Cardiac septum (tissue), 1 donor: ENCODE results near the gene CCDC81. TPM values are rescaled to one million over a fixed set of nuclear protein-coding genes. Genes with fewer than 3 reads are reported as not detected.
A peak's percentile ranks its signal among the peaks of the same experiment; 100 is the strongest.
"Not testable (repeated sequence)": the region's sequence is repeated elsewhere in the genome, so short reads cannot be mapped to it uniquely, and the experiment has no call there.

ENCODE experiments used
- DNase-seq: peaks from one replicate; pipeline ENCODE4 v3.0.0-alpha.2; 2020; ENCODE audit warnings: low spot score
- intact Hi-C: fragments of 100-400 bp; cut with DNase I; formaldehyde crosslinking; loops from one replicate; pipeline ENCODE4 v1.14.0; 2022
- total RNA-seq: library from RNA; stranded (reverse); fragmentation: NEBNext Ultra II Directional; extraction: Animal tissue kit (Norgen Biotek cat#: 25700); gene quantifications from one replicate; pipeline ENCODE4 v1.2.1, GENCODE V29; 2021
- donor health status: DM: no; HTN: no; CAD: no.

The CCDC81 gene
- total RNA-seq, 1 donor from 2014 or later: 0.59 TPM

DNA sequence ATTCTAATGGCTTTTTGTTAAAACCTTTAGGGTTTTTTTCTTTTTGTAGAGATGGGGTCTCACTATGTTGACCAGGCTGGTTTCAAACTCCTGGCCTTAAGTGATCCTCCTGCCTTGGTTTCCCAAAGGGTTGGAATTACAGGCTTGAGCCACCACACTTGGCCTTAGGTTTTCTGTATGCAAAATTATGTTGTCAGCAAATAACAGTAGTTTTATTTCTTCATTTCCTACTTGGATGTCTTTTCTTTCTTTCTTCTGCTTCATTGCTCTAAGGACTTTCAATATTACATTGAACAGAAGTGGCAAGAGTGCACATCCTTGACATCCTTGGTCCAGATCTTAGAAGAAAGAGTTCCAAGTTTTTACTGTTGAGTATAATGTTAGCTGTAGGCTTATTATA lies 52.8 kb downstream of the CCDC81 start:
- no peak for DNase-seq
- intact Hi-C loops: no loop called here

DNA sequence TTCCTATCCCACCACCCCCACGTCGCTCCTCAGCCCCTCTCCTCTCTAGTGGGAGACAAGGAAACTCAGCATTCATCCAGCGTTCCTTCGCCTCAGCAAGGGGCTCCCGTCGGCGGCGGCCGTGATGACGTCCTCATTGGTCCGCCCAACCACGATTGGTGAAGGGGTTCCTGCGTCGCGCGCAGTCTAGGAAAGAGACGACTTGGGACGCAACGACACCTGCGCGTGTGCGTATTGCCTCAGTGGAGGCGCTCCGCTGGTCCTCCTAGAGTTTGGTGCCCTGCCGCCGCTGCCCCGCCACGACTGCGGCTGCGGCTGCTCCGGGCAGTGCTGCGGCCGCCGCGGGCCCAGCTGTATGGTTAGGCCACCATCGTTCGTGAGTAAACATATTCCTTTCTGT lies 56.6 kb downstream of the CCDC81 start:
- intact Hi-C loops: no loop called here
- no peak for DNase-seq

DNA sequence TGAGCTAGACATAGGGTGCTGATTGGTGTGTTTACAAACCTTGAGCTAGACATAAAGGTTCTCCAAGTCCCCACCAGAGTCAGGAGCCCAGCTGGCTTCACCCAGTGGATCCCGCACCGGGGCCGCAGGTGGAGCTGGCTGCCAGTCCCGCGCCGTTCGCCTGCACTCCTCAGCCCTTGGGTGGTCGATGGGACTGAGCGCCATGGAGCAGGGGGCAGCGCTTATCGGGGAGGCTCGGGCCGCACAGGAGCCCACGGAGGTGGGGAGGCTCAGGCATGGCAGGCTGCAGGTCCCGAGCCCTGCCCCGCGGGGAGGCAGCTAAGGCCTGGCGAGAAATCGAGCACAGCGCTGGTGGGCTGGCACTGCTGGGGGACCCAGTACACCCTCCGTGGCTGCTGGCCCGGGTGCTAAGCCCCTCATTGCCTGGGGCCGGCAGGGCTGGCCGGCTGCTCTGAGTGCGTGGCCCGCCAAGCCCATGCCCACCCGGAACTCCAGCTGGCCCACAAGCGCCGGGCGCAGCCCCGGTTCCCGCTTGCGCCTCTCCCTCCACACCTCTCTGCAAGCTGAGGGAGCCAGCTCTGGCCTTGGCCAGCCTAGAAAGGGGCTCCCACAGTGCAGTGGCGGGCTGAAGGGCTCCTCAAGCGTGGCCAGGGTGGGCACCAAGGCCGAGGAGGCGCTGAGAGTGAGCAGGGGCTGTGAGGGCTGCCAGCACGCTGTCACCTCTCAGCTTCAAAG lies 58.8 kb downstream of the CCDC81 start:
- intact Hi-C loops: not testable (repeated sequence)

DNA sequence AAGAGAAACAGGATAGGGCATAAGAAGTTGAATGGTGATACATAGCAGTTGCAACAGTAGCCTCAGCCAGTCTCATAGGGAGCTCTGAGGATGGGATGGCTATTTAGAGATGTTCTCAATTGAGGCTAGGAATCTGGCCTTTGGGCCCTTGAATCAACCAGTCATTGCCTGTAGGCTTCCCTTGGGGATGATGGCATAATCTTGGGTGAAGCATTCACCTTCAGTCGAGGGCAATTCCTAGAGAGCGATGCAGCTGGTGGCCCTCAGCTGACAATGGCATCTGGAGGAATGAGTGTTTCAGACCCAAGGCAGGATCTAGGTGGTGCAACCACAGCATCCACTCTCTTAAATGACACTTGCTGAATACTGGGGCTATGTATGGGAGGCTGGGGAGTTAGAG lies 61.0 kb downstream of the CCDC81 start:
- no peak for DNase-seq
- intact Hi-C loops: no loop called here

More for the DNA sequence above, 58.8 kb downstream of the CCDC81 start:
- DNase-seq: not testable (repeated sequence)

- intact Hi-C loops: no loop called here
- no peak for DNase-seq
Observed at GRCh38 chr11:86438685-86439084, 64.0 kb downstream of the CCDC81 start.

GRCh38 chr11:86440305-86440716 lies 65.6 kb downstream of the CCDC81 start:
- intact Hi-C loops: no loop called here
- DNase-seq: no peak

GRCh38 chr11:86440843-86441242 lies 66.2 kb downstream of the CCDC81 start:
- no peak for DNase-seq
- intact Hi-C loops: no loop called here

- intact Hi-C loops: no loop called here
- DNase-seq: no peak
Observed at GRCh38 chr11:86442420-86442819, 67.7 kb downstream of the CCDC81 start.

DNA sequence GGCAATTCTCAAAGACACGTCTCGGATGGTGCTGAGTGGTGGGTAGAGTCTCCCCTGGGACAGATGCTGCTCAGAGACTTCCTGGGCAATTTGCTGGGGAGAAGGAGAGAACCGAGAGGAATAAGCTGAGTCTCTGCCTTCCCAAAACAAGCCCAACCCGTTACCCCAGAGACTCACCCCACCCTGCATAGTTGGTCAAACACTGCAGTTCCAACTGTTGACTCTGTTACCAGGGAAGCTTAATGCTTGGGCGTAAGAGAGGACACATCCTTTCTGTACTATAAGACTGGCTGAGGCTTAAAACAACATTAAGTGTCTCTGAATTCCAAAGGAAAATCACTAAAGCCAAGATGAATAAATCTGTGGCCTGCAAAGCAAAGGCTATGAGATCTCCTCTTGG lies 68.1 kb downstream of the CCDC81 start:
- no peak for DNase-seq
- intact Hi-C loops: no loop called here

- intact Hi-C loops: no loop called here
- DNase-seq: no peak
Observed at GRCh38 chr11:86443415-86443814, 68.7 kb downstream of the CCDC81 start.

DNA sequence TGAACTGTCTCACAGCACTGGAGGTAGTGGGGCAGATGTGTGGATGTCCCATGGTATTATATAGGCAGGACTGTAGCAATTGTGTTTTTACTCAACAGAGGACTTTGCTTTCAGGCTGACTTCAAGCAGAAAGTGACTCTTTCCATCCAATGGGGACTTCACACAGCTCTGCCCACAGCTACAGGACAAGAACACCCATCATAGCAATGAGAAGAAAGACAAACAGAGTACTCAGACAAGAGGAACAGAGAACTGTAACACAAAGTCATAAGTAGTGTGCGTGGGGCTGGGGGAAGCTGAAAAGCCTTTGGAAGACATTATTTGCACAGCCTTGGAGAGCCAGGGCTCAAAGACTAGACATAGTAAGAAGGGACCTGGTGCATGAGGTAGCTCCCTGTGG lies 70.3 kb downstream of the CCDC81 start:
- no peak for DNase-seq
- intact Hi-C loops: no loop called here

GRCh38 chr11:86446163-86446923 lies 71.7 kb downstream of the CCDC81 start:
- no peak for DNase-seq
- intact Hi-C loops: no loop called here

DNA sequence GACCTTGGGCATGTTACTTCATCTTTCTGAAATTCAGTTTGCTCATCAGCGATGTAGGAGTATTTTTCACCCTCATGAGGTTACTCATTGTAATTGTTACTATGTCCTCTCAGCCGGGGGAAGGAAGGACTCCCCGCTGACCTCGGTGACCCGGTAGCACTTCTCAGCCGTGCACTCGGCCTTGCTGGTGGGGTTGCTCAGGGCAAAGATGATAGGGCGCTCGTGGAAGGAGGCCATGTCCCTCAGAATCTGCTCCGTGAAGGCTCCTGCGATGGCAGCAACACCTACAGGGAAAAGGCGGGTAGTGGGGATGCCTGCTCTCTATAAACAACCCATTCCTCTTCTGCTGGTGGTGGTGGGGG lies 72.2 kb downstream of the CCDC81 start:
- DNase-seq: no peak
- intact Hi-C loops: no loop called here

GRCh38 chr11:86447763-86448480 lies 73.2 kb downstream of the CCDC81 start:
- intact Hi-C loops: no loop called here
- DNase-seq: no peak

DNA sequence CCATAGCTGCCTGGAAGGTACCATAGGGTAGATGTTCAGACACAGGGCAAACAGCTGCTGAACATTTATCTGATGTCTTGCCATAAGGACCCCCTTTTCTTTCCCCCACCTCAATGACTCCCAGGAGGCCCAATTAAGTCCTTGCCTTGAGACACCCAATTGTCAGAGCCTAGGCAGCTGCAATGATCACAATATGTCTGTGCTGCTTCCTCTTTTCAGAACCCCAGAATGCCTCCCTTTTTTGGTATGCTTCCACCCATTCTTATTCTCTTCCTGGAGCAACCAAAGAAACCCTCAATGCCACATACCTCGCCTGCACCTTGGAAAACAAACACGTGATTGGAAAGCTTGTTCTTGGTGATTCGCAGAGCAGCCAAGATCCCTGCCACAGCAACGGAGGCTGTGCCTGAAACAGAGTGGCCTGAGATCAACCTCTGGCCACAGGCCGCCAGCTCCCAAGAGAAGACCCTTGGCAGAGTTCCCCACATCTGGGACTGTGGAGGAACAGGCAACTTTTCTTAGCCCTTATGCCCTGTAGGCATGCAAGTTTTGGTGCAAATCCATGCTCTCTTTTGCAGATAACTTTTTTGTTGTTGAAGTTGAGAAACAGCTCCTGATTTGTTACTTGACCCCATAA lies 75.4 kb downstream of the CCDC81 start:
- DNase-seq: no peak
- intact Hi-C loops: no loop called here

- DNase-seq: no peak
- intact Hi-C loops: no loop called here
Observed at GRCh38 chr11:86453290-86454030, 78.8 kb downstream of the CCDC81 start.

GRCh38 chr11:86456075-86456939 lies 81.6 kb downstream of the CCDC81 start:
- DNase-seq: peak; percentile 85
- intact Hi-C loops: loop anchor here (1.0 to 5.0 kb wide), 4 partner anchors 150 to 463 kb away; partner anchors contain the start of gene PRSS23

DNA sequence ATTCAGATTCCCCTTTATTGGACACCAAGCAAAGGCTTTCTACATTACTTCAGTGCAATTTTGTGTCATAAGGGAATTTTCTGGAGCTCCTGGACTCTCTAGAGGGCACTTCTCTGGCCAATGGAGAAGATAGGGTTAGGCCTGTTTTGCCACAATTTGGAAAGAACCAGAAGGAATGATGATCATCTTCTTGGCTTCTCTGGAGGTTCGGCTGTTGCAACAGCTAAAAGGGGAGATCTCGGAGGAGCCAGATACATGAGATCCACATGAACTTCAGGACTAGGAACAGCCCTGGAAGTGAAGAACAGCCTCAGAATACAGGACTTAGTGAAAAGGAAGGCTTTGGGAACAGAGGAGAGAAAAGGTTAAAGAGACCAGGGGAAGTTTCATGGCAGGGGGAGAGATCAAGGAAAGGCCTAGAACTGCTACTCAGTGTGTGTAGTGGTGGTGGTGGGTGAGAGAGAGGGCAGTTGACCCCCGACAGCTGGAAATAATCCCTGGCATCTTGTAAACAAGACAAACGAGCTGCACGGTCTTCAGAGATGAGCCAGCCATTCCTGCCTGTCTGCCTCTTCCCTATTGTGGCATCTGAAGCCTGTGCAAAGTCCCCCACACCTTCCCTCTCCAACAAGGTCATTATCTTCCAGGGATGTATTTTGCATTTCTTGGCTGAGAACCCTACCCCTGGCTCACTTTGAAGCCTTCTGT lies 83.8 kb downstream of the CCDC81 start:
- intact Hi-C loops: loop anchor here (5.0 kb wide), 2 partner anchors 284 to 344 kb away; partner anchors contain the start of gene PRSS23

More for the DNA sequence above, 83.8 kb downstream of the CCDC81 start:
- DNase-seq: no peak
